ENCODE data around the gene ORC1.

Gene ORC1

DNA sequence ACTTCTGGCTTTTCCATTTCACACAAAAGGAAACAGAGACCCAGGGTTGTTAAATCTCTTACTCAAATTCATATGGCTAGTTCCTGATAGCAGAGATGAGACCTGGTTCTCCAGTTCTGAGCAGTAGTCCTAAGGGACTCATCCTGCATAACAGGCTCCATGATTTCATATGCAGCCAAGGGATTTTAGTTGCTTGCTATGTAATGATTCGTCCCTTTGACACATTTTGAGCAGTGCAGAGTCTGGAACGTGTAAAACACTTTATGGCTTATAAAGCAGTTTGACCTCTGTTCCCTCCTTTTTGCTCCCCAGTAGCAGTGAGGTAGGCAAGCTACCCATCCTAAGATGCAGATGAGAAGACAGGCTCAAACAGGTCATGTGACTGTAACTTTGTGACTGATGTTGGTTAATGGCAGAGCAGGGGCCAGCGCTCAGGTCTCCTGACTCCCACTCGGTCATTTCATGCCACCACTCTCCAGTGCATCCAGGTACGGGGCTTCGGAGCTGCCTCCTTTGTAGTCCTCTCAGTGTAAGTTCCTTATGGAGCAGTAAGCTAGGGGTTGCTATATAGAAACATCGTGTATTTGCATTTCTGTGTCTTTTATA lies 62.5 kb downstream of the ORC1 start:
- DNase-seq: no peak

- no peak for DNase-seq
These were observed 66.8 kb downstream of the ORC1 start for GRCh38 chr1:52337439-52337838.

DNA sequence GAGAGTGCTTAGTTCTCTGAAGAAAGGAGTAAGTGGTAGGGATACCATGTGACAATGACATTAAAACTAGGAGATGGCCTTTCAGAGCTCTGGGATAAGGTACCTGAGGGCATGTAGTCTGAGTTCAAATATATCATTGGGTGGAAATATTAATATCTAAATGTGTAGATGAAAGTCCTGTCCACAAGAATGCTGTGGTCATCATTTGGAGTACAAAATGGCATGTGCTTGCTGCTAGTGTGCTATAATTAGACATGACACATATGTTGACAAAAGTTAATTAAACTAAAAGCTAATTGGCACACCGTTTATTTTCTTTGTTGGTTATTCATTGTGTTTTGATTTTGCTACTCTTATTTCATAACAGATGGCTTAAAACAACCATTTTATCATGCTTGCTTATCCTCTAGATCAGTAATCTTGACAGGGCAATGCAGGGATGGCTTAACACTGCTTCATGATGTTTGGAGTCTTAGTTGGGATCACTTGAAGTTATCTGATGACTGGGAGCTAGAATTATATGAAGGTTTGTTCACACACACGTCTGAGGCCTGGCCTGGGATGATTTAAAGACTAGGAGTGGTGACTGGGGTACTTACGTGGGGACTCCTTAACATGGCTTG lies 69.2 kb downstream of the ORC1 start:
- no peak for DNase-seq

GRCh38 chr1:52332411-52332810 lies 71.8 kb downstream of the ORC1 start:
- DNase-seq: no peak

- DNase-seq: no peak
These were observed 75.6 kb downstream of the ORC1 start for GRCh38 chr1:52328615-52329014.

GRCh38 chr1:52325786-52326185 lies 78.4 kb downstream of the ORC1 start:
- no peak for DNase-seq

- DNase-seq: no peak
These were observed 80.5 kb downstream of the ORC1 start for GRCh38 chr1:52323731-52324130.

All from NCI-H226 (cell line).